ENCODE results near the gene ETV6. TPM values are rescaled to one million over a fixed set of nuclear protein-coding genes. Genes with fewer than 3 reads are reported as not detected.

Gene ETV6
- total and polyA plus RNA-seq, 2 of the 8 experiments (the other 6 are each of a cell fraction or from before 2014, with no cell fraction given) = 5.5 to 23.9 TPM

DNA sequence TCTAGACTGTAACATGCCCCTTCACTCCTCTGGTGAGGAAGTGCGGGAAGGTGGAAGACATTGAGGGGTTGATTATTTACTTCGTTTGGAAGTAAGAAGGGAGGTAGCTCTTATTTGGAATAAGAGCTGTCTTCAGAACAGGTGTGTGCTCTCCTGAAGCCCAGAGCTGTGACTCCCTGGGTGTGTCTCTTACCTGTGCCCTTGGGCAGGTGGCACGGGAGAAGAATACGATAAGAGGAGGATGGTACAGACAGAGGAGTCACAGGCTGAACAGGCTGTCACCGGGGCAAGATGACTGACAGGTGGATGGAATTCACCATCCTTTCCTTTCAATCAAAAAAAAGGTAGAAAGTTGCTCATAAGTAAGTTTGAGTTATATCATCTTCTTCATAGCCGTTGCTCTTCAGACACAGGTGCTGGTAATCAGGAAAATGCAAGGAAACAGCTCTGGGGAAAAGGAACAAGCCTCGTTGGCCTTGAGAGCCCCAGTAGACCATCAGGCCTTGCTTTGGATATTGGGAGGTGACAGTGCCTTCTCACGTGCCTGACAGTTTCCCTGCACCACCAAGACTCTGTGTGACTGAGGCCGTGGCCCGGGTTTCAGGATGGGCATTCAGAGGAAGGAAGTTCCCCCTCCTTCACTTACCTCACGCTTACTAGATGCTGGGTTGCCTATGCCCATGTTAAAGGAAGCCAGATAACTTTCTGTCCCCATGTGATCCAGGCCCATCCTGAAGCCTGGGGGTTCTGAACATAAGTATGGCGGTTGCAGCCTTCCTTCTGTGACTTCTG is 120.4 kb downstream of the ETV6 start:
- no peak overlapping the region for H2BK120ac ChIP-seq (replicated peaks; ENCODE audit: low read depth, low read length)
- no peaks in the 10 kb centered on the region for H3K23me2 ChIP-seq (ENCODE audit: low read depth, low read length)
- 89% methylated on average over 12 of the region's 12 CpGs; no CpG with 5 or more reads in 1 of the 2 experiments for WGBS, 2 experiments (ENCODE audit: extremely low coverage in 1 of 2, insufficient coverage in 1 of 2, insufficient read length in 1 of 2, insufficient replicate concordance in 2 of 2, low coverage in 1 of 2, low lambda C conversion rate in 2 of 2, missing lambda C conversion rate in 1 of 2)
- no peak overlapping the region for H3K4ac ChIP-seq (replicated peaks; ENCODE audit: insufficient read length, low read depth, low read length)
- POLR2A ChIA-PET (ENCODE audit: partially characterized antibody) = interaction anchor here (1.5 kb wide), 1 partner anchor 26 kb away, joined by 6 read pairs; no protein-coding TSS in a partner anchor
- no peaks in the 10 kb centered on the region for H3K79me2 ChIP-seq (ENCODE audit: control insufficient read depth in 1 of 2, insufficient read depth in 2 of 2, low read length in 2 of 2)
- DNase-seq (ENCODE audit: low read depth in 1 of 2, low spot score in 2 of 2) = no peak
- no peak overlapping the region for H2BK12ac ChIP-seq (ENCODE audit: low read depth, low read length)
- CTCF ChIA-PET (ENCODE audit: partially characterized antibody) = no interaction called here
- no peak overlapping the region for H3K9ac ChIP-seq (replicated peaks in 1 of 4; ENCODE audit: extremely low read depth in 1 of 4, low read depth in 3 of 4, low read length in 3 of 4)
- H2BK5ac ChIP-seq (ENCODE audit: low read depth, low read length) = no peak overlapping the region
- H3K14ac ChIP-seq (ENCODE audit: insufficient read length) = no peak overlapping the region
- H4K20me1 ChIP-seq (replicated peaks in 1 of 2; ENCODE audit: control insufficient read depth in 1 of 2, insufficient read depth in 2 of 2, low read length in 2 of 2) = no peaks in the 10 kb centered on the region
- no peak overlapping the region for H3K4me2 ChIP-seq (ENCODE audit: insufficient read depth in 1 of 2, low read depth in 2 of 2, low read length in 2 of 2)
- H3K36me3 ChIP-seq (ENCODE audit: control insufficient read depth in 2 of 4, insufficient read depth in 4 of 4, low read length in 3 of 4) = no peaks in the 10 kb centered on the region
- no peak overlapping the region for H4K5ac ChIP-seq (ENCODE audit: insufficient read length, low read depth, low read length)
- no peak overlapping the region for H3K23ac ChIP-seq (ENCODE audit: insufficient read length)
- H3K27ac ChIP-seq (ENCODE audit: low read depth, low read length) = no peak overlapping the region
- H2BK15ac ChIP-seq (ENCODE audit: low read length) = no peak overlapping the region
- H3K4me1 ChIP-seq (replicated peaks in 1 of 4; ENCODE audit: control insufficient read depth in 3 of 4, insufficient read depth in 4 of 4, low read length in 3 of 4) = peaks cover 3 to 9% (median 6%) of the 10 kb centered on the region in 4 experiments; a peak in 5 of 7 replicates
- no peak overlapping the region for H3K18ac ChIP-seq (ENCODE audit: extremely low read depth, low read length)
- H4K91ac ChIP-seq (replicated peaks; ENCODE audit: insufficient read length, low read length) = no peak overlapping the region
- FAIRE-seq = no peak
- no peak overlapping the region for H3K56ac ChIP-seq (replicated peaks; ENCODE audit: insufficient read length, low read depth, low read length)
- H2AK5ac ChIP-seq (ENCODE audit: low read depth, low read length) = no peak overlapping the region; the same call in 1 of the 2 replicates
- no peaks in the 10 kb centered on the region for H3K9me3 ChIP-seq (ENCODE audit: insufficient read depth in 2 of 2, low read depth in 1 of 2, low read length in 1 of 2)
- no peaks in the 10 kb centered on the region for H3K79me1 ChIP-seq (ENCODE audit: low read depth, low read length)
- no peak overlapping the region for H4K8ac ChIP-seq (ENCODE audit: extremely low read depth, insufficient read depth, low read length)
- no peaks in the 10 kb centered on the region for H3K27me3 ChIP-seq (replicated peaks in 1 of 4; ENCODE audit: control insufficient read depth in 3 of 4, extremely low read depth in 1 of 4, insufficient read depth in 3 of 4, low read length in 3 of 4)
- H2AFZ ChIP-seq (ENCODE audit: low read length) = no peak overlapping the region
- H2BK20ac ChIP-seq (ENCODE audit: low read length) = no peak overlapping the region
- no peak overlapping the region for H3K4me3 ChIP-seq (ENCODE audit: extremely low read depth in 1 of 4, insufficient read depth in 2 of 4, low read depth in 3 of 4, low read length in 4 of 4)

All from H1 (cell line).